ENCODE data around the gene ETV6. TPM values are rescaled to one million over a fixed set of nuclear protein-coding genes. Genes with fewer than 3 reads are reported as not detected.
A peak's percentile ranks its signal among the peaks of the same experiment; 100 is the strongest.

ETV6 gene
- total RNA-seq, 1 donor from 2014 or later: 25.3 TPM

DNA sequence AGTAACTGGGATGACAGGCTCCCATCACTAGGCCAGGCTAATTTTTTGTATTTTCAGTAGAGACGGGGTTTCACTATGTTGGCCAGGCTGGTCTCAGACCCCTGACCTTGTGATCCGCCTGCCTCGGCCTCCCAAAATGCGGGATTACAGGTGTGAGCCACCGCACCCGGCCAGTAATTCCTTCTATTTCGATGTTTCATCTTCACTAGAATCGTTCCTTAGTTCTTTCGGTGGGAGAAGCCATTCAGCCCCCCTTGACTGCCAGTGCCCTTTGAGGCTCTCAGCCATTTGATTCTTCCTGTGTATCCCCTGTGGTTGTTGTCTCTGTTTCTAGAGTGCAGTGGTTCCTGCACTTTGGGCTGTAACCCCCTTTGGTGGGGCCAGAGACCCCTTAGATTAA lies 174.1 kb downstream of the ETV6 start:
- no peak for DNase-seq (ENCODE audit: low spot score)

GRCh38 chr12:11824069-11824468 lies 174.6 kb downstream of the ETV6 start:
- DNase-seq (ENCODE audit: low spot score): no peak

- DNase-seq (ENCODE audit: low spot score): no peak
Observed at GRCh38 chr12:11824736-11825135, 175.3 kb downstream of the ETV6 start.

GRCh38 chr12:11825278-11825677 lies 175.8 kb downstream of the ETV6 start:
- no peak for DNase-seq (ENCODE audit: low spot score)

- no peak for DNase-seq (ENCODE audit: low spot score)
Observed at GRCh38 chr12:11826574-11826973, 177.1 kb downstream of the ETV6 start.

GRCh38 chr12:11827091-11828061 lies 177.9 kb downstream of the ETV6 start:
- peak; percentile 87 for DNase-seq (ENCODE audit: low spot score)

DNA sequence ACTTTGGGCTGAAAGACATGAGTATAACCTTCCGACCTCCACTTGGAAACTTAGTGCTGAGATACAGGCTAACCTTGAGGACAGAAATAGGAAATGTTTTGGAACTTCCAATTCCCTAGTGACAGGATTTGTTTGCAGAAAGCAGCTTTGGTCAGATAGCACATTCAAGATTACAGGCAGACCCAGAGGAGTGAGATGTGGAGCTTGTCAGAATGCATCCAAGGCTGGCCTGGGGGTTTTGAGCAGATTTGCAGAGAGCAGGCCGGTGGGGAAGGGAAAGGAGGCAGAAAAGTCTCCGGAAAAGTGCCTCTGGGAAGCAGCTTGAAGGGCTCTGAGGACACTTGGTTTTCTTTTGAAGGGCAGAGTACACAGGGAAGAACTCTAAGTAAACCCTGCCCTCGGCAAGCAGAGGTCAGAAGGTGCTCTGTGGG lies 180.3 kb downstream of the ETV6 start:
- peak; percentile 57 for DNase-seq (ENCODE audit: low spot score)

GRCh38 chr12:11830307-11830801 lies 180.9 kb downstream of the ETV6 start:
- DNase-seq (ENCODE audit: low spot score): no peak

GRCh38 chr12:11832093-11832492 lies 182.6 kb downstream of the ETV6 start:
- DNase-seq (ENCODE audit: low spot score): no peak

DNA sequence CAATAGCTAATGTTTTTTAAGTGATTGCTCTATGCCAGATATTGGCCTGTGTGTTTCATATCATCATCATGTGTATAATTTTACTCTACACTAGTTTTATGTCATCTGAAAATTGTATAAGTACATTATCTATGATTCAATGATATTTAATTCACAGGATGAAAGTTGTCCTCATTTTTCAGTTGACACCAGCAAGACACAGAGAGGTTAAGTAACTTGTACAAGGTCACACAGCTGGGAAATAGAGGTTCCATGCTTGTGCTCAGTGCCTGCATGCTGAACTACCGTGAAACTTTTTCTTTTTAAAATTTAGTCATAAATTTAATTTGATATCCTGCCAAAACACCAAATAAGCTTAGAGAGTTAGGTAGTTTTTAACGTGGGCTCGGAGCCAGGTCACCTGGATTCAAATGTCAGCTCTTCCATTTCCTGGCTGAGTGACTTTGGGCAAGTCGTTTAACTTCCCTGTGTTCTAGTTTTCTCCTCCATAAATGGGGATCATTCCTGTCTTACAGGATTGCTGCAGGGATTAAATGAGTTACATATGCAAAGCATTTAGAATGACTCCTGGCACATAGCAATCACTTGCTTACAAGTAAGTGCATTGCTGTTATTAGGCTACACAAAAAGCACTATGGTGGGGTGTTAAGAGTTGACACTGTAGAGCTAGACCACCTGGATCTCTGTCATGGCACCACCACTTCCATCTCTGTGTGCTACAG lies 183.9 kb downstream of the ETV6 start:
- no peak for DNase-seq (ENCODE audit: low spot score)

DNA sequence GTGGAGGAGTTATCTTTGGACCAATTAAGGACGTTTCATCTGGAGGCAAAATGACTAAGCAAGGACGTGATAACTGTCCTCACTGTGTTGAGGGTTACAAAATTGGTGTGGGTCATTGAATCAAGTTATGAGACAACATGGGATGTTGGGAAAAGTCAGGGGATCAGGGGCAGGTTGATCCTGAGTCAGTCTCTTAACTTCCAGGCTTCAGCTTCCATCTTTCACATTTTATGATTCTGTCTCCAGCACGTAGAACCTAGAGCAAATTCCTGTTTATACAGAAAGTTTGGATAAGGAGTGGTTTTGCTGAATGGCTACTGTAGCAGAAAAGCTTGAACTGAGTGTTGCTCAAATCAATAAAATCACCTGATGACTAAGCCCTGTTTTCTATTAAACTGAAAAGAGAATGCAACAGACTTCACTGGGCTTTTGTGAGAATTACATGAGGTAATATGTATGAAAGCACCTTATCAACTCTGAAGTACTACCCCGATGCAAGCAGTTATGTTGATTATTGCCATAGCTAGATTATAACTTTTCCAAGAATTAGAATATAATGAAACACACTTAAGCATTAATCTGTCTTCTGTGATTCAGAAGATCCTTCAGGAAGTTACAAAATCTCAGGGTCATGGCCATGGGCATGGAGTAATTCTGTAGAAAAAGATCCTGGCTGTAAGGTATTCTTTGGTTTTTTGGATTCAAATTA lies 184.8 kb downstream of the ETV6 start:
- no peak for DNase-seq (ENCODE audit: low spot score)

DNA sequence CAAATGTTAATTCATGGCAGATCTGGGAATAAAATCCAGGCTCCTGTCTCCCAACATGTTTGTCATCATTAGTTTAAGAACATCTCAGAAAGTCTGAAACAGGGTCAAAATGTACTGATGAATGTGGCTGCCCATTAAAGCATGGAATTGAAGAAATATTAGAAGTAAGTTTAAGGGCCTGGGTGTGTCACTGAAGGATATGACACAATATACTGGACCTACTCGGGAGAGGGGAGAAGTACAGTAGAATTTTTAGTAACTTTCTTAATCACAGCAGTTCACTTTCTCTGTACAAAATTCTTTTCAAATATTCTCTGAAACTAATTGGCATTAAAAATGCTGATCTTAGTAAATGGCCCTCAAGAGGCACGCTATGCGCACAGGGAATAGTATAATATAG lies 185.5 kb downstream of the ETV6 start:
- no peak for DNase-seq (ENCODE audit: low spot score)

DNA sequence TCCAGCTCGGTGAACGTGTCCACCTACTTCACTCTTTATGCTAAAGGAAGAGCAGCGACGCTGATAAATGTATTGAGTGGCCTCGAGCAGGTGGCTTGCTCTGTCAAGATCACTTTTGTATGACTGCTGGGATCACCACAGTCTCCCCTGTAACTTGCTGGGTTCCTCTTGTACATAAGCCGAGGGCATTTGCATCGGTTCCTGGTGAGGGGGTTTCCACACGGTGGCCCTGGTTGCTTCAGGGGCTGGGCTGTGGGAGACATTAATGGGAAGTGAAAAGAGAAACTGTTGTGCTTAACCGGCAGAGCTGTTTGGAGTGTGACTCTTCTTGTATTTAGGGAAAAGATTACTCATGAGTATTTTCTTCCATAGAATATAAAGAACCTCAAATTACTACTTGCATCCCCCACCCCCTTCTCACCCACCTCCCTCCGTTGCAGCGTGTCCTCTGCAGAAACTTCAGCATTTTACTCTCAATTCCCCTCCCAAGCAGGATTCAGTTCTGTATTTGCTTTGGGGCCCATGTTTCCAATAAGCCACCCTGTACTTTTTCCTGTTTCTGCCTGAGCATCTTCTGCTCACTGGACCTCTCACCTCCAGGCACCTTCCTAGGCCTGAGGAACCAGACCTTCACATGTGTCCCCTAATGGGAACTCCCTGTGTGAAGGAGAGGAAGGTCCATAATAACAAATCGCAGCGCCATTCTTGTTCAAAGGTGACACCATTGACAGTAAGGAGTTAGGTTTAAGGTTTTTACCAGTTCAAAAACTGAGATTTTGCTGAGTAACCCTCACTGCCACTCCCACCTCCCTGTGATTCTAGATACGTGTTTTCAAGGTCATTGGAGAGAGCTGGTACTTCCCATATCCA lies 187.0 kb downstream of the ETV6 start:
- no peak for DNase-seq (ENCODE audit: low spot score)

- no peak for DNase-seq (ENCODE audit: low spot score)
Observed at GRCh38 chr12:11837216-11837934, 187.9 kb downstream of the ETV6 start.

- DNase-seq (ENCODE audit: low spot score): no peak
Observed at GRCh38 chr12:11838403-11838802, 188.9 kb downstream of the ETV6 start.

DNA sequence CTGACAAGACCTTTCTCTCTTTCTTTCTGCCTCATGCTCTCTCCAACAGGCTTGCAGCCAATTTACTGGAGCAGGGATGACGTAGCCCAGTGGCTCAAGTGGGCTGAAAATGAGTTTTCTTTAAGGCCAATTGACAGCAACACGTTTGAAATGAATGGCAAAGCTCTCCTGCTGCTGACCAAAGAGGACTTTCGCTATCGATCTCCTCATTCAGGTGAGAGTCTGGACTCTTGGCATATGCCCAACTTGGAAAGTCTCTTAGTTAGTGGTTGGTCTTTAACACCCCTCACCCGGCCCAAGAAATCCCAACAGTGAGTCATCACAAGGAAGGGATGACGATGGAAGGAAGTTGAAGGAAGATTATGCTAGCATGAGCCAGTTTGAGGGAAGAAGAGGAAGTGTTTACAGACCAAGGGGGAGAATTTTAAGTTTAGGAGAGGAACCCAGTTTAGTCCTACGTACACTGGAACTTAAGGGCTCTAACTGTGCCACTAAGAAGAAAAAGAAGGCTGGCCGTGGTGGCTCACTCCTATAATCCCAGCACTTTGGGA lies 189.7 kb downstream of the ETV6 start:
- DNase-seq (ENCODE audit: low spot score): no peak

- no peak for DNase-seq (ENCODE audit: low spot score)
Observed at GRCh38 chr12:11840366-11840765, 190.9 kb downstream of the ETV6 start.

DNA sequence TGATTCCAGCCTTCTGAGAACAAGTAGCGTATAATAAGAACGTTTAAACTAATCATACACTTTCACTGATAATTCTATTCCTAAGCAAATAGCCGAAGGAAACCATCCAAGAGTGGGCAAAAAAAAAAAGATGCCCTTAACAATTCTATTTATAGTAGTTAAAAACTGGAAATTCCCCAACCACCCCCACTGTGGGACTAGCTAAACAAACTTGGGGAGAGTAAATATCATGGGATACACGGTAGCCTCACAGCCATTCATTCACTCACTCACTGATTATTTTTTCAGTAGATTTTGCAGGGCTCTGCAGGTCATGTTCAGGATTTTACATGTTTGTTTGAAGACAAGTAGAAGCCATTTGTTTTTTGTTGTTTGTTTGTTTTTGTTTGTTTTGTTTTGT lies 197.0 kb downstream of the ETV6 start:
- no peak for DNase-seq (ENCODE audit: low spot score)

DNA sequence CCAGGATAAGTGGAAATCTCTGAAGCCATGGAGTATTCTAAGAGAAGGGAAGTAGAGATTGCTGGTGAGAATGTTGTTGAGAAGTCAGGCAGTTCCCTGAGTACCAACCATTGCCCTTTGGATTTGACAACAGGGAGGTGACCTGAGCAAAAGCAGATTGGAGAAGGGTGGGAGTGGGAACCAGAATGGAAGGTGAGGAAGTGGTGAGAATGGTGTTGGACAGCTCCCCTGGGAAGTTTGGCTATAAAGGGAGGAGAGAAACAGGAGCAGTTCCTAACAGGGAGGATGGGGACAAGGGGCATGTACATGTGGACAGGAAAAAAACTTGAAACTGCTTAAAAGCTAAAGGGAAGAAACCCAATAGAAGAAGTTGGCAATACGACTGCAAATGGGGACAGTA lies 198.1 kb downstream of the ETV6 start:
- no peak for DNase-seq (ENCODE audit: low spot score)

Data from umbilical cord (tissue), 2 donors.